H9 (cell line): ENCODE results near the gene ALG14. TPM values are rescaled to one million over a fixed set of nuclear protein-coding genes. Genes with fewer than 3 reads are reported as not detected.

ENCODE experiments used
- DNase-seq: peaks from one replicate; pipeline ENCODE4 v3.0.0-alpha.2; 2017
- H2AFZ ChIP-seq: one replicate; pipeline ENCODE4 v1.6.1; 2013; ENCODE audit warnings: mild to moderate bottlenecking, low read length, control low read depth, moderate library complexity
- H2AK5ac ChIP-seq: 2 replicates; pipeline ENCODE4 v1.6.1; 2013; ENCODE audit warnings: low read length, control low read depth, mixed read lengths; ENCODE audit not compliant: insufficient read length
- H2BK120ac ChIP-seq: one replicate; pipeline ENCODE4 v1.6.1; 2013; ENCODE audit warnings: low read depth, mild to moderate bottlenecking, low read length, control low read depth, inconsistent platforms; ENCODE audit not compliant: poor library complexity, severe bottlenecking
- H2BK12ac ChIP-seq: 2 replicates; pipeline ENCODE4 v1.6.1; 2013; ENCODE audit warnings: low read length, control low read depth, mixed read lengths, low read depth; ENCODE audit not compliant: insufficient read length
- H2BK15ac ChIP-seq: 2 replicates; pipeline ENCODE4 v1.6.1; 2013; ENCODE audit warnings: low read depth, low read length, control low read depth
- H2BK20ac ChIP-seq: one replicate; pipeline ENCODE4 v1.6.1; 2013; ENCODE audit warnings: low read depth, mild to moderate bottlenecking, low read length, control low read depth, inconsistent platforms; ENCODE audit not compliant: poor library complexity, severe bottlenecking
- H2BK5ac ChIP-seq: 2 replicates; pipeline ENCODE4 v1.6.1; 2013; ENCODE audit warnings: low read length, control low read depth, mixed read lengths; ENCODE audit not compliant: insufficient read length
- H3K14ac ChIP-seq: 2 replicates; pipeline ENCODE4 v1.6.1; 2013; ENCODE audit warnings: low read length, control low read depth; ENCODE audit not compliant: insufficient read depth
- H3K18ac ChIP-seq: 2 replicates; pipeline ENCODE4 v1.6.1; 2013; ENCODE audit warnings: low read depth, mild to moderate bottlenecking, mixed read lengths, low read length, control low read depth; ENCODE audit not compliant: insufficient read length
- H3K23ac ChIP-seq: 2 replicates; pipeline ENCODE4 v1.6.1; 2013; ENCODE audit warnings: low read length, control low read depth, mixed read lengths, low read depth; ENCODE audit not compliant: insufficient read length
- H3K23me2 ChIP-seq: 2 replicates; pipeline ENCODE4 v1.6.1; 2013; ENCODE audit warnings: low read depth, mild to moderate bottlenecking, mixed read lengths, low read length, control low read depth; ENCODE audit not compliant: insufficient read length, poor library complexity, severe bottlenecking
- H3K27ac ChIP-seq: 2 replicates; pipeline ENCODE4 v1.5.1; 2013; ENCODE audit warnings: low read length, control low read depth, mixed read lengths, low read depth; ENCODE audit not compliant: insufficient read length
- H3K27me3 ChIP-seq: 2 replicates; pipeline ENCODE4 v1.6.1; 2013; ENCODE audit warnings: low read length, control low read depth, inconsistent platforms; ENCODE audit not compliant: insufficient read depth
- H3K4ac ChIP-seq: 2 replicates; pipeline ENCODE4 v1.6.1; 2013; ENCODE audit warnings: low read depth, mild to moderate bottlenecking, control low read depth, inconsistent platforms, low read length, moderate library complexity
- H3K4me1 ChIP-seq: 2 replicates; pipeline ENCODE4 v1.6.1; 2013; ENCODE audit warnings: low read length, control low read depth, inconsistent platforms; ENCODE audit not compliant: insufficient read depth
- H3K4me2 ChIP-seq: 2 replicates; pipeline ENCODE4 v1.6.1; 2013; ENCODE audit warnings: low read length, control low read depth, mixed read lengths; ENCODE audit not compliant: insufficient read length, insufficient read depth
- H3K56ac ChIP-seq: 2 replicates; pipeline ENCODE4 v1.6.1; 2013; ENCODE audit warnings: low read depth, mild to moderate bottlenecking, mixed read lengths, low read length, control low read depth; ENCODE audit not compliant: insufficient read length
- H3K79me1 ChIP-seq: 2 replicates; pipeline ENCODE4 v1.6.1; 2013; ENCODE audit warnings: low read depth, mild to moderate bottlenecking, moderate library complexity, low read length, control low read depth, inconsistent platforms; ENCODE audit not compliant: insufficient read depth, poor library complexity, severe bottlenecking
- H3K79me2 ChIP-seq: 2 replicates; pipeline ENCODE4 v1.6.1; 2013; ENCODE audit warnings: low read length, control low read depth, inconsistent platforms; ENCODE audit not compliant: insufficient read depth
- H3K9ac ChIP-seq: 2 replicates; pipeline ENCODE4 v1.6.1; 2013; ENCODE audit warnings: low read length, control low read depth, mixed read lengths; ENCODE audit not compliant: insufficient read length; ENCODE audit errors: extremely low read depth
- H3K9me3 ChIP-seq: one replicate; pipeline ENCODE4 v1.6.1; 2013; ENCODE audit warnings: low read depth, low read length, inconsistent platforms; ENCODE audit not compliant: control insufficient read depth
- H3T11ph ChIP-seq: one replicate; pipeline ENCODE4 v1.6.1; 2013; ENCODE audit warnings: mild to moderate bottlenecking, low read length, control low read depth, inconsistent platforms
- H4K20me1 ChIP-seq: one replicate; pipeline ENCODE4 v1.6.1; 2013; ENCODE audit not compliant: control insufficient read depth, insufficient read length, insufficient read depth
- H4K5ac ChIP-seq: 2 replicates; pipeline ENCODE4 v1.6.1; 2013; ENCODE audit warnings: low read depth, mild to moderate bottlenecking, mixed read lengths, low read length, control low read depth; ENCODE audit not compliant: insufficient read length
- H4K8ac ChIP-seq: replicated peaks from 2 replicates; pipeline ENCODE4 v1.6.1; 2013; ENCODE audit warnings: low read length, control low read depth, mixed read lengths, low read depth; ENCODE audit not compliant: insufficient read length
- H4K91ac ChIP-seq: 2 replicates; pipeline ENCODE4 v1.6.1; 2013; ENCODE audit warnings: low read depth, mild to moderate bottlenecking, moderate library complexity, mixed read lengths, low read length, control low read depth; ENCODE audit not compliant: insufficient read length
- H3K27ac Mint-ChIP-seq, 3 experiments: 2 replicates in 2 of 3; 3 replicates in 1 of 3; pipeline ENCODE4 v1.8.0; 2020 to 2021; ENCODE audit warnings: mixed read lengths in 3 of 3, mild to moderate bottlenecking in 1 of 3, moderate library complexity in 1 of 3
- H3K27me3 Mint-ChIP-seq: 2 replicates; pipeline ENCODE4 v1.8.0; 2021; ENCODE audit warnings: low read depth, mild to moderate bottlenecking, moderate library complexity, mixed read lengths
- H3K36me3 Mint-ChIP-seq, 3 experiments: 2 replicates in 2 of 3; 3 replicates in 1 of 3; pipeline ENCODE4 v1.8.0; 2020 to 2021; ENCODE audit warnings: low read depth in 3 of 3, mixed read lengths in 3 of 3; ENCODE audit not compliant: insufficient read depth in 1 of 3
- H3K4me1 Mint-ChIP-seq, 2 experiments: 2 replicates each; pipeline ENCODE4 v1.8.0; 2020; ENCODE audit warnings: mixed read lengths in 2 of 2
- H3K4me3 Mint-ChIP-seq, 2 experiments: 2 replicates in 1 of 2; 3 replicates in 1 of 2; pipeline ENCODE4 v1.8.0; 2020 to 2021; ENCODE audit warnings: mild to moderate bottlenecking in 2 of 2, mixed read lengths in 2 of 2, moderate library complexity in 1 of 2
- H3K9me3 Mint-ChIP-seq, 2 experiments: 2 replicates in 1 of 2; 3 replicates in 1 of 2; pipeline ENCODE4 v1.8.0; 2020; ENCODE audit warnings: mild to moderate bottlenecking in 2 of 2, mixed read lengths in 2 of 2, moderate library complexity in 1 of 2
- CTCF ChIP-seq: fragments of 200-600 bp; sonication (generic); conservative IDR thresholded peaks from 3 replicates; pipeline ENCODE4 v1.8.0; 2021; ENCODE audit warnings: antibody characterized with exemption, mild to moderate bottlenecking
- total RNA-seq: library from RNA; stranded (reverse); gene quantifications from 2 replicates; pipeline ENCODE4 v1.2.1, GENCODE V29; 2021

Gene ALG14
- total RNA-seq, 1 experiment from 2014 or later, result 2.5 TPM

- no peak overlapping the region for H2AK5ac ChIP-seq
- no peak overlapping the region for H3K27ac ChIP-seq
- no peak overlapping the region for H2BK15ac ChIP-seq
- no peak overlapping the region for H2BK20ac ChIP-seq
- no peak overlapping the region for H3K9ac ChIP-seq
- Mint-ChIP-seq H3K27me3 (no peaks in the 10 kb centered on the region; the same call in 1 of the 2 replicates), H3K27ac (no peak overlapping the region), H3K4me1 (no peaks in the 10 kb centered on the region), H3K4me3 (no peak overlapping the region), H3K36me3 (peaks cover 3 to 5% (median 5%) of the 10 kb centered on the region in 3 experiments; a peak in 4 of 7 replicates), H3K9me3 (peaks cover 5 to 11% of the 10 kb centered on the region in 2 experiments)
- no peaks in the 10 kb centered on the region for H3K79me2 ChIP-seq
- H2BK5ac ChIP-seq, result no peak overlapping the region
- H3K4me1 ChIP-seq, result no peaks in the 10 kb centered on the region
- no peak overlapping the region for H2BK120ac ChIP-seq
- TF ChIP-seq CTCF, result no peak
- H3K14ac ChIP-seq, result no peak overlapping the region
- no peaks in the 10 kb centered on the region for H4K20me1 ChIP-seq
- no peak overlapping the region for H3K23ac ChIP-seq
- no peak overlapping the region for H3K4ac ChIP-seq
- H3K27me3 ChIP-seq, result no peaks in the 10 kb centered on the region
- H4K8ac ChIP-seq, result no peak overlapping the region
- DNase-seq, result no peak
- no peaks in the 10 kb centered on the region for H3K9me3 ChIP-seq
- H3K56ac ChIP-seq, result no peak overlapping the region
- no peak overlapping the region for H4K5ac ChIP-seq
- H3K4me2 ChIP-seq, result no peak overlapping the region
- no peak overlapping the region for H3K18ac ChIP-seq
- H2BK12ac ChIP-seq, result no peak overlapping the region
- no peak overlapping the region for H3T11ph ChIP-seq
- H2AFZ ChIP-seq, result no peak overlapping the region
- H3K79me1 ChIP-seq, result no peaks in the 10 kb centered on the region
- no peaks in the 10 kb centered on the region for H3K23me2 ChIP-seq
- no peak overlapping the region for H4K91ac ChIP-seq
Observed at GRCh38 chr1:95028954-95029353, 43.8 kb downstream of the ALG14 start.
